ENCODE measurements around the gene CYB561D1.

The CYB561D1 gene

DNA sequence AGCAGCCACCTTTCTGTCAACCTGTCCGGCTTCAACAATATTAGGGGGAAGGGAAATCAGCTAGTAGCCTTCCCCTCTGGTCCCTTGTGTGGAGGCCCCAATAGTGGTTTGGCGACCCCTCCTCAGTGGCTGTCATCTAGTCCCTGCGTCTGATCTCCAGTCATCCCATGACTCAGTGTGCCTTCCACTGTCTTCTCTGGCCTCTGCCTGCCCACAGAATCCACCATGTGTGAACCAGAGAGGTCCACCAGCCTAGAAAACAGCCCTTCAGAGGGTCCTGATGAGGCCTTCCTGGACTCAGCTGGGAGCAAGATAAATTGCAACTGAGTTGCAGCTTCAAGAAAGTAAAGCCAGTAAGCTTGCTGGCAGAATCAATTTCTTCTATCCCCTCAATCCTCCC is 14.0 kb upstream of the CYB561D1 start:
- intact Hi-C loops (cut with DNase I) = no loop called here

DNA sequence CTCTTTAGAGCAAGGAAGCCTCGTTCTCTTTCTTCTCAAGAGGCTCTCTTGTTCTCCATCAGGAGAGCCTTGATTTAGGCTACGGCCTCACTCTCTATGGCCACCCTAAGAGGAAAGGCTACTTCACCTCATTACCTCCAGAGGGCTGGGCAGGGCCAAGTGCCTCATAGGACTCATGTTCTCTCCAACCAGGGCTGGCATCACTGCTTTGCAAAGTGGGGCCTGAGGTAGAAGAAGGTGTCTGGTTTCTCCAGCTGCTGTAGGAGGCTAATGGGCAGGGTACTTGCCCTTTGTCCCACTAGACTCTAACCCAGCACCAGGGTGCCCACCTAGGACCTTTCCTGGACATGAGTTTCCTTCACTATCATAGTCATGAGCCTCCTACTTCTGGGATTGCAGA is 12.2 kb upstream of the CYB561D1 start:
- intact Hi-C loops (cut with DNase I) = loop anchor here (2.0 kb wide), 1 partner anchor 55 kb away; the partner anchor contains the start of gene PSMA5
- DNase-seq = no peak

More for the DNA sequence above, 14.0 kb upstream of the CYB561D1 start:
- no peak for DNase-seq

DNA sequence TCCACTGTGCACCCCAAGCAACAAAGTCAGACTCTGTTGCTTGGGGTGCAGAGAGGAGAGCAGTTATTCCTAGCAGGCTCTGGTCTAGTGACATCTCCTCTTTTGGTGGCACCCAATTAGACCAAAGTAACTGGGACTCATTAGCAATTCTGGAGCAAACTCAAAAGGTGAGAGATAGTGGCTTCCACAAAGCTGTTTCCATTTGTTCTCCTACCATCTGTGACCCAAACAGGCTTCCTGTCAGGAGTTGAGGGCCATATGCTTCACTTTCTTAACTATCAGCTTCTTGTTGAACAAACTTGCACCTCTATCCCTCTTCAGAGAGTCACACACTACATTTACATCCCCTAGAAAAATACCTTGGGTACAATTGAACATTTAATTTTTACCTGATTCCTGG is 11.7 kb upstream of the CYB561D1 start:
- no peak for DNase-seq
- intact Hi-C loops (cut with DNase I) = loop anchor here (2.0 kb wide), 1 partner anchor 55 kb away; the partner anchor contains the start of gene PSMA5

DNA sequence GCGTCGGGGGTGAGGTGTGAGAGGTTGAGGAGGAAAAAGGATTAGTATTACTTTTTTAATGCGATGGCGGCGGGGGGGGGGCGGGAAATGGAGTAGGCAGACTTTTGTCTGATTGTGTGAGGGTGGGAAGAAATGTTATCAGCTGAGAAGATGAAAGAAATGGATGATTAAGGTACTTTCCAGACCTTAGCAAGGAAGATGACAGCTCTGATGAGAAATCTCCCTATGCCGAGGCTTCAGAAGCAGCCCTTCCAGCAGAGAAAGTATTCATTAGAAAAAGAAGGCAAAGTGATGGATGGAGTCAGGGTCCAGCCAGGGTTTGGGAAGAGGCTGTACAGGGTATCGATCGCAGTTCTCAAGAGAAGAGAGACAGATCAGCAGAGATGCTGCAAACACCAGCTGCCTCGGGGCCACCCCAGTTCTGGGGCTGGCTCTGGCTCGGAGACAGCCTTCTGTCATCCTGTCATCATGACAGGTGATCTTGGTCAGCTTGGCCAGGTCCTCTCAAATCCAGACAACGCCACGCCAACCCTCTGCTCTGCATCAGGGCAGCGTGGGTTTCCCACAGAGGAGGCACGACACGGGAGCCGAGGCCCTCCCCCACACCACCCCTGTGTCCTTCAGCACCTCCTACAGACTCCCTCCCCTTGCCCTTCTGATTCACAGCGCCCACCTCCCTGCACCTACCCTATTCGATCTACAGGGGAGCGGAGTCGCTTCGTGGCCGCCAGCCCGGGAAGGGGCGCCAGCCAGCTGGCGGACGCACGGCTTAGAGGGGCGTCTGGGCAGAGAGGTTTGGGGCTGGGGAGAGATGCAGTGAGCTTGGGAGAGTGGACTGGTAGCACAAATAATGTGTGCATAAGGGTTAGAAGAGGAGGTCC is 10.9 kb upstream of the CYB561D1 start:
- intact Hi-C loops (cut with DNase I) = loop anchor here (2.0 kb wide), 1 partner anchor 56 kb away; the partner anchor contains the start of gene PSMA5
- DNase-seq = peak in 9 of 10 donors; percentile 33 to 92 (median 54)

DNA sequence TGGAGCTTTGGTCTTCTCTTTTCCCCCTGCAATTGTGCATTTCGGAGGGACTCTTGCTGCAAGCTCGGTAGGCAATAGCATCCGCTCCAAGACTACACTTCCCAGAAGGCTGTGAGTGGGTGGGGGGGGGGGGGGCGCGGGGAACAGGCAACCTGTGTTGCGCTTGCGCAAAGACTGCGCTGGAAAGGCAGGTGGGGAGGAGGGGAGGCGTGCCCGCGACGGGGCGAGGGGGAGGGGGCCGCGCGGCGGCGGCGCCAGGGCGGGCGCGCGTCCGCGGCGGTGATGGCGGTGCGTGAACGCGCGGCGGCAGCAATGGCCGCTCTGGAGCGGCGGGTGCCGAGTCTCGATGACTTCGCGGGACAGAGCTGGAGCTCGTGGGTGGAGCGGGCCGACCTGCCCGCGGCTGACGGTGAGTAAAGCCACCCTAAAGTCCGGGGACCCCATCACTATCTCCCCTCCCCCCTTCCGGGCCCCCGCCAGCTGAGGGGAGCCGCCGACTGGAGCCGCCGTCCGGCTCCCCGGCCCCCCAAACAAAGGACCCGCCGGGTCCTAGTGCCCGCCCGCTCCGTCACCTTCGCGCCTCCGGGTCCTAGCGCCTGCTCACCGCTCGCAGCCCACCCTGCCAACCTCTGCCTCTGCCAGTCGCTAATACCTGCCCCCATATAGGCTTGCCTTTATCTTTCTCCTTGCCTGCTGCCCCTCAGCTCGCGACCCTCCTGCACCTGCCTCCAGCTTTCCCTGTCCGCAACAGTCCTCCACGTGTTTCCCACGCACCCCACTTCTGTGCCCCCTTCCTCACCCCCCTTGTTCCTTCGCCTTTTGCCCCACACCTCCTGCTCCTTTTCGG is 10.0 kb upstream of the CYB561D1 start, which contains the start of gene ATXN7L2:
TSS of gene ATXN7L2 (plus strand) at position 234 of the 847 bp plus-strand sequence. CDS start at position 283, 49 bp downstream.
- intact Hi-C loops (cut with DNase I) = loop anchor here (2.0 kb wide), 1 partner anchor 57 kb away; the partner anchor contains the start of gene PSMA5
- DNase-seq = peak; percentile 85 to 98 (median 90)

DNA sequence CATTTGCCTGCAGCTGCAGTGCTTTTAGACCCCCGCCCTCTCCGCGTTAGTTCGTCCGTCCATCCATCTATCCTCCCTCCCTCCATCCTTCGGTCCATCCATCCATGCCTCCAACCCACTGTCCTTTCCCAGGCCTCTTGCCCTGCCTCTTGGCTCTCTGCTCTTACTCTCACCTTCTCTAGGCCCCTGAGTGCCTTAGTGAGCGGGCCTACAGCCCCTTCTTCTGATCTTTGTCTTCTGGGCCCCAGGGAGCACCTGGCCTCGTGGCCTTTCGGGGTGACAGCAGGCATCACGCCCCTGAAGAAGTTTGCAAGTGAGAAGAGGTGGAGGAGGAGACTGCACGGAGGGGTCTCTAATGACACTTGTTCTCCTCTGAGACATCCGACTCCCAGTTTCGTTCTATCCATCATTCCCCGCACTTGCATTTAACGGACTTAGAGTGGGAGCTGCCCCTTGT is 9.3 kb upstream of the CYB561D1 start:
- no peak for DNase-seq
- intact Hi-C loops (cut with DNase I) = no loop called here

DNA sequence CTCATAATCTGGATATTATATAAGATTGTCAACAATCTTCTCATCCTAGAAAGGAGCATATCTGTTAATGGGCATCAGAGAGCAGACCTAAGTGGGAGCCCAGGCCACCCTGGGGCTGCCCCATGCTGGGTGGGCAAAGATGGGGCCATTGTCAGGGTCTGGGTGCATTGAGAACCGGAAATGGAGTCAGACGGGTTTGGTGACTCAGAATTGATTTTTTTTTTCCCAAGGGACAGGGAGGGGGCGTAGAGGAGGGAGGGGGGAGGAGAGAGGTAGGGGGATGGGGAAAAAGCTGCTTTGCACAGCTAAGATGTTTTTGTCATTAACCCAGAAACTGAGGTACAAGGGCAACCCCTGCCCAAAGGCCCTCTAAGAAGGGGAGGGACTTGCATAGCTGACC is 8.9 kb upstream of the CYB561D1 start:
- intact Hi-C loops (cut with DNase I) = no loop called here
- peak in 1 of 10 donors; percentile 55 for DNase-seq

DNA sequence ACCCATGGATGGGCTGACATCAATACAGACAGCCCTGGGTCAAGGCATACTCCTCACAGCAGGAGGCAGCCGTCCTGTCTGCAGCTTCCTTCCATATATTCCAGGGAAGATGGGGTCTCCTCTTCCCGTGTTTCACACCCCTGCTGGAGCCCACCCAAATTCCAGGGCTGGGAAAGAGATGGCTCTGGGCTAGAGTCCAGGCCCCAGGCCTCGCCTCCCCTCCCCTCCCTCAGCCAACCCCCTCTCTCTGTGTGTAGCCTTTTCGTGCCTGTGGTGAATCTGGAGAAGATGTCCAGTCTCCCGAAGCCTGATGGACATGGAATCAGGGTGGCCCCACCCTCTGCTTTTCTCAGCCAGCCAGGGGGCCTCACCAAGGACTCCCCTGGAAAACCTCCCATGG is 6.6 kb upstream of the CYB561D1 start:
- DNase-seq = no peak
- intact Hi-C loops (cut with DNase I) = no loop called here

DNA sequence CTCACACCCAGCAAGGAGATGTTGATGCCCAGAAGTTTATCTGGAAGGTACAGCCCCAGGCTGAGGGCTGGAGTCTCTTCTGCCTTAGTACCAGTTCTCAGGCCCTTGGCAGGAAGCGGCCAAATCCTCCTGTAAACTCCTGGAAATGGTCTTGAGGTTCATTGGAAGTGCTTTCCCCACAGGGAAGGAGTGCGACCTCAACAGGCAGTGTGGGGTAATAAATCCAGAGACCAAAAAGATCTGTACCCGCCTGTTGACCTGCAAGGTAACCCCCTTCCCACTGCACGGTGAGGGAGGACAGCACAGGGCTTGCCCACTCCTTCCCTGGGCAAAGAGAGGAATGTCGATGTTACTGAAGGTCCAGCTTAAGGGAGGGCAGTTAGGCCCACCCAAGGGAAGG is 5.7 kb upstream of the CYB561D1 start:
- DNase-seq = no peak
- intact Hi-C loops (cut with DNase I) = no loop called here

DNA sequence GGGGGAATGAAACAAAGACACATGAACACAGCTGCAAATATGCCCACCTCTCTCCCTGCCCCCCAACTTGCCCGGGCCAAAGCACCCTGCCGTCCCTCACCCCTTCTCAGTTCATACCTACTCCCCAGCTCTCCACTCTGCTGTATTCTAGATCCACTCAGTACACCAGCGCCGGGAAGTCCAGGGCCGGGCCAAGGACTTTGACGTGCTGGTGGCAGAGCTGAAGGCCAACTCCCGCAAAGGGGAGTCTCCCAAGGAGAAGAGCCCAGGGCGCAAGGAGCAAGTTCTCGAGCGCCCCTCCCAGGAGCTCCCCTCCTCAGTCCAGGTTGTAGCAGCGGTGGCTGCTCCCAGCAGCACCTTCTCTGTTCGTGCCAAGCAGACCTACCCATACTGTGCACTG is 5.2 kb upstream of the CYB561D1 start:
- no peak for DNase-seq
- intact Hi-C loops (cut with DNase I) = no loop called here

DNA sequence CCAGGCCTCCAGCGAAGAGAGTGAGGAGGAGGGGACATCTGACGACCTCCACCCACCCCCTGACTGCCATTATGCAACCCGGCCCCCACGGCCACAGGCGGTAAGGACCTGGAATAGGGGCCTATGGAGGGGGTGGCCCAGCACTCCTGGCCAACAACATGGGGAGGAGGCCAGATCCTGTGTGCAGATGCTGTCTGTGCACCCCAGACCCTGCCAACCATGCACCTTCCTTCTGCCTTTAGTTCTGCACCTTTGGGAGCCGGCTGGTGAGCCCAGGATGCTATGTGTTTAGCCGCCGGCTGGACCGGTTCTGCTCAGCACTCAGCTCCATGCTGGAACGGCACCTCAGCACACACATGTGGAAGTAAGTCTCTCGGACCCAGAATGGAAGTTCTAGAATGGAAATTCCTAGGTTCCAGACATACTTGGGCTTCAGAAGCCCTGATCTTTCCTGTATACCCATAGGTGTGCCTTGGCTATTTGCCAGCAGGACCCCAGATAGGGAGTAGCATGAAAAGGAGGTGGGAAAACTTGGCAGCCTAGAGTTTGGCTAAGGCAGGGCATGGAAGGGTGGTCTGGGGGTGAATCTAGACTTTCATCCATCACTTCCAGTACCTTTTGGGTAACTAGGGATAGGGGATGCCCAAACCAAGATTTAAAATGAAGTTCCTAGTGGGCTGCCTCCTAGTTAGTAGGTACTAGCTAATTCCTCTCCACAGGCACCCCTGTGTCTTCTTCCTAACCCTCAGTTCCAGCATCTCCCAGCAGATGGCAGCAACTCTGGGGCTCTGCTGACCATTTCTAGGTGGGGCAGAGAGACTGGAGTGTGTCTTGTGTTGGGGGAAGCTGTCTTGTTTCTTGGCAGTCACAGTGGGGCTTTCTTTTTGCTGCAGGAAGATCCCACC is 3.6 kb upstream of the CYB561D1 start:
- intact Hi-C loops (cut with DNase I) = loop anchor here (2.0 kb wide), 1 partner anchor 43 kb away; no protein-coding TSS in a partner anchor
- DNase-seq = peak; percentile 57 to 95 (median 84)

DNA sequence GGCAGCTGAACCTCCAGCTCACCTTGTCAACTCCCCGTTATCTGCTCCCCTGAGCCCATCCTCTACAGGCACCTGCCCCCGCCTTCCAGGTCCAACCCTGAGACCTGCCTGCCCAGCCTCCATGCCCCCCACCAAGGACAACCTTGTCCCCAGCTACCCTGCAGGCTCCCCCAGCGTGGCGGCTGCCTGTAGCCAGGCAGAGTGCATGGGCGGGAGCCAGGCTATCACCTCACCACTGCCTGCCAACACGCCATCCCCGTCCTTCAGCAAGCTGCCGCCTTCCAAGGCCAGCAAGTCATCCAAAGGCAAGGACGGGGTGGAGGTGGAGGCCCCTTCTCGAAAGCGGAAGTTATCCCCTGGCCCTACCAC is 3.0 kb upstream of the CYB561D1 start:
- DNase-seq = peak in 1 of 10 donors; percentile 77
- intact Hi-C loops (cut with DNase I) = loop anchor here (2.0 kb wide), 1 partner anchor 42 kb away; no protein-coding TSS in a partner anchor

DNA sequence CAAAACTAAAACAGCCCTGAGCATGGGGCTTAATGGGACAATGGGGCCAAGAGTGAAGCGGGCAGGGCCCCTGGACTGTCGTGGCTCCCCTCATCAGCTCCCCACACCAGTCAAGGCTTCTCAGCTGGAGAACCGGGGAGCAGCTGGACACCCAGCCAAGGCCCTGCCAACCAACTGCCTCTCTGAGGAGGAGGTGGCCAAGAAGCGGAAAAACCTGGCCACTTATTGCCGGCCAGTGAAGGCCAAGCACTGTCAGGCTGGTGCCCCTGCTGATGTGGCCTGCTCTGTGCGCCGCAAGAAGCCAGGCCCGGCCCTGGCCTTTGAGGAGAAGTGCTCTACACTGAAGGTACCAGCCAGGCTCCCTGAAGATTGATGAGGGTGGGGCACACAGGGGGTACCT is 2.5 kb upstream of the CYB561D1 start:
- intact Hi-C loops (cut with DNase I) = loop anchor here (2.0 kb wide), 1 partner anchor 41 kb away; no protein-coding TSS in a partner anchor
- DNase-seq = peak in 1 of 10 donors; percentile 57

DNA sequence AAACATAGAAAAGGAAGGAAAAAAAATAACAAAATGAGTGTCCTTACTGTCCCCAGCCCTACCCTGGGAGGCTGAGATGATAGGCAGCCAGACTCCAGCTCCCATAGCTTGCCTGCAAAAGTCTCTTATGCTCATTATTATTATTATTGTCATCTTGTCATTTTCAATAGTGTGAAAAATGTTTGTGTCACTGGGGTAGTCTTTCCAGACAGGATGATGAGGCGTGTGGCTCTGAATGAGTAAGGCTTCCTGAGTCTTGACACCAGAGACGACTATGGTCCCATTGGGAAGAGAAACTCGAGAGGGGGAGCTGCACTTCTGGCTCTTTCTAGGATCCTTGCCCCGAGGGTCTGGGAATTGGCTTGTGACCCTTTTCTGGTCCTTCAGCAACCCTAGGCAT is 1.1 kb upstream of the CYB561D1 start:
- intact Hi-C loops (cut with DNase I) = no loop called here
- DNase-seq = no peak

DNA sequence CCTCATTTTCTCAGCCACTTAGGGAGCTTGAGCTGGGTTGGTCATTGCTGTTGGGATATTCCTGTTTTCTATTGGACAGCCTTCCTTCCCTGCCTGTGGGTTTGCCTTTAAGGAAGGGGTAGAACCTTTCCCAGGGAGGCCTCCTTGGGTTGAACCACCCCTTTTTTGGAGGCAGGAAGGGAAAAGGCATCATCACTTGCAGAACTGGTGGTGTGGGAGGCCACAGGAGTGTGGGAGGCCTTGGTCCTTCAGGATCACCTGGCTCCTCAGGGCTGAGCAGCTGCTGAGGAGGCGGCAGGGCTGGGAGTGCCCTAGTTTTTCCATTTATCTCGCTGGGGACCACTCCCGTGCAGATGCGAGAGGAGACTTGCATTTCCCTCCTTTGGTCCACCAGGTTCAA is 667 bp upstream of the CYB561D1 start:
- intact Hi-C loops (cut with DNase I) = no loop called here
- peak in 4 of 10 donors; percentile 34 to 89 (median 72) for DNase-seq

DNA sequence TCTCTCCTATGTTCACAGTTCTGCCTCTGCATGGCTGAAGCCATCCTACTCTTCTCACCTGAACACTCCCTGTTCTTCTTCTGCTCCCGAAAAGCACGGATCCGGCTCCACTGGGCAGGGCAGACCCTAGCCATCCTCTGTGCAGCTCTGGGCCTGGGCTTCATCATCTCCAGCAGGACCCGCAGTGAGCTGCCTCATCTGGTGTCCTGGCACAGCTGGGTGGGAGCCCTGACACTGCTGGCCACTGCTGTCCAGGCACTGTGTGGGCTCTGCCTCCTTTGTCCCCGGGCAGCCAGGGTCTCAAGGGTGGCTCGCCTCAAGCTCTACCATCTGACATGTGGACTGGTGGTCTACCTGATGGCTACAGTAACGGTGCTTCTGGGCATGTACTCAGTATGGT is 1.8 kb downstream of the CYB561D1 start:
- intact Hi-C loops (cut with DNase I) = no loop called here
- peak in 1 of 10 donors; percentile 53 for DNase-seq

DNA sequence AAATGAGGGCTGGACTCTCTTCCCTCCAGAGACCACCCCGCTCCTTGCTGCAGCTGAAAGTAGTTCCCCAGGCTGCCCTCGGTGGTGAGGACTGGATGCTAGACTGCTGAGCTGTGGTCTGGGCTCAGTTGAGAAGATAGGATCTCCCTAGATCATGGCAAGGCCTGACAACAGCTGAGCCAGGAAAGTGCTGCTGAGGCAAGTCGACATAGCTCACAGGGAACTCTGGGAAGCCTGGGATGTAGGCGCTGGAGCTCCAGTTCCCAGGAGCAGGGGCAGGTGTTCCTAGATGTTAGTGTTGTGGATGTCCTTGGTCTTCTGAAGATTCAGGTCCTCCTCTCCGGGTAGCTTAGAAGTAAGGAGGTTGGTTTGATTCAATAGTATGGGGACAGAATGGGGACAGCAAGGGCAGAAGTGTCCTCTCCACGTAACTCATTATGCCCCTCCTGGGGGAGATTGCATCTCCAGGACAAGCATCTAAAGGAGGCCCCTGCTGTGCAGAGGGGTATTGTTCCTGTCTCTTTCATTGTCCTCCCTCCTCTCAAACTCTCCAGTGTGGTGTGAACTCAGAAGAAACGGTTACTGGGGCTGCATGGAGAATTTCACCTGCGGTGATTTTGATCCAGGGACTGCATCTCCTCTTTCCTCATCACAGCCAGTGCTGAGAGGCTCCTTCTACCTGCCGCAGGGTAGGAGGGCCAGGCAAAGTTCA is 3.7 kb downstream of the CYB561D1 start:
- DNase-seq = peak in 1 of 10 donors; percentile 84
- intact Hi-C loops (cut with DNase I) = no loop called here

DNA sequence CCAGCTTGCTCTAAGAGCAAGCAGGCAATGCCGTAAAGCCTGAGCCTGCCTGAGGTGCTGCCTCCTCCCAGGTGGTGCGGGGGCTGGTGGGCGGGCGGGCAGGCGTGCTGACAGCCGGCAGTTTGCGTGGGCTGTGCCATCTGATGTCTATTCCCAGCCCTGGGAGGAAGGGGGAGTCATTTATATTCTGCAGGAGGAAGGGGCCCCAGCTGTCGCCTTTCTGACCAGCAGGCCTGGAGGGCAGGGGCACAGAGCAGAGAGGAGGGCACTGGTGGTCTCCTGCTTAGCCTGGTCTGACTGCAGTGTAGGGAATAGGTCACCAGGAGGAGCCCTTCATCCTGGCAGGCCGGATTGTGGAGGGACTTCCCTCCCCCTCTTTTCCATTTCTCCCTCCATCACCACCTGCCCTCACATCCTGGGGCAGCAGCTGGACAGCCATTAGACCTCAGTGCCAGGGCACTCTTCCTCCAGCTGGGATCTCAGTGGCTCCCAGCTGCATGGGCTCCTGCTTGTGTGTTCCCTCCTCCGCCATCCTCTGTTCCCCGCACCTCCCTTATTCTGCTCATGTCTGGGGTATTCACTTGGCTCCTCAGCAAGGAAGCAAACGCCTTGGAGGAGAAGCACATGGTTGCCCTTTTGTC is 4.4 kb downstream of the CYB561D1 start:
- intact Hi-C loops (cut with DNase I) = no loop called here
- DNase-seq = peak in 6 of 10 donors; percentile 43 to 90 (median 70)

Measured in posterior cingulate gyrus (tissue), 11 donors.